Ovary (tissue), 9 donors: ENCODE results near the gene ZNF415. TPM values are rescaled to one million over a fixed set of nuclear protein-coding genes. Genes with fewer than 3 reads are reported as not detected.
A peak's percentile ranks its signal among the peaks of the same experiment; 100 is the strongest.

Experiments used
- DNase-seq, 5 donors: peaks; one replicate each; pipeline ENCODE4 v3.0.0-alpha.2; 2019 to 2020
- H3K27ac ChIP-seq, 2 donors: fragments of 200-600 bp; one replicate each; pipeline versions ENCODE4 v1.5.1 to v1.8.0; 2019 to 2022
- H3K27me3 ChIP-seq: fragments of 200-600 bp; one replicate; pipeline ENCODE4 v1.8.0; 2022
- H3K36me3 ChIP-seq: fragments of 200-600 bp; sonication (generic); one replicate; pipeline ENCODE4 v1.5.1; 2019
- H3K4me1 ChIP-seq: one replicate; pipeline ENCODE4 v1.8.1; 2013; ENCODE audit warnings: mild to moderate bottlenecking, moderate library complexity; ENCODE audit not compliant: insufficient read depth
- H3K4me3 ChIP-seq: fragments of 200-600 bp; sonication (generic); one replicate; pipeline ENCODE4 v1.5.1; 2017
- H3K9me3 ChIP-seq, 2 donors: fragments of 200-600 bp in 1 of 2; sonication (generic) in 1 of 2; one replicate each; pipeline versions ENCODE4 v1.5.1 to v1.8.1; 2013 to 2019; ENCODE audit warnings: mild to moderate bottlenecking in 1 of 2, moderate library complexity in 1 of 2
- EP300 ChIP-seq: sonication (generic); formaldehyde crosslinking; IDR thresholded peaks from one replicate; pipeline ENCODE4 v1.6.1; 2017; ENCODE audit warnings: antibody characterized with exemption
- POLR2A ChIP-seq: fragments of 450-650 bp; IDR thresholded peaks from one replicate; pipeline ENCODE4 v1.6.1; 2017; ENCODE audit warnings: antibody characterized with exemption, mild to moderate bottlenecking, moderate library complexity
- WGBS, 3 donors: extraction: QIAGEN DNeasy Blood & Tissue Kit in 1 of 3; methylation state at CpG; one replicate each; pipeline versions ENCODE4 v1.1.5 to v1.1.7; 2013 to 2017; 5-methylcytosine and 5-hydroxymethylcytosine counted together
- intact Hi-C, 4 donors: fragments of 100-400 bp; cut with DNase I; formaldehyde crosslinking; loops; one replicate each; pipeline versions ENCODE4 v1.11.0 to v1.15.1; 2022 to 2023
- polyA plus RNA-seq, 2 donors: library from polyadenylated mRNA; stranded (reverse); fragments of 200-250 nt in 1 of 2; fragments of 350-450 nt in 1 of 2; fragmentation: Illumina TruSeq in 1 of 2; extraction: RNeasy Lipid Tissue Mini Kit (QIAGEN cat#74804) in 1 of 2; gene quantifications; one replicate each; pipeline ENCODE4 v1.2.3, GENCODE V29; 2013 to 2014
- total RNA-seq, 7 donors: library from RNA; depleted of rRNA in 2 of 7; stranded (reverse); fragments of >200 nt in 2 of 7; fragmentation: NEBNext Ultra II Directional in 3 of 7; extraction: Animal tissue kit (Norgen Biotek cat#: 25700) in 3 of 7; gene quantifications; one replicate each; pipeline versions ENCODE4 v1.1.0 to v1.2.4, GENCODE V29; 2016 to 2023
- TF ChIP-seq, protein P1 (sequence below), 3 donors: fragments of 450-650 bp in 2 of 3; fragments of 200-600 bp in 1 of 3; IDR thresholded peaks; one replicate each; pipeline versions ENCODE4 v1.5.1 to v1.8.0; 2016 to 2022; ENCODE audit warnings: antibody characterized with exemption in 3 of 3, mild to moderate bottlenecking in 1 of 3
- donor health status: DM: no; HTN: no; CAD: no; lungs with moderate emphysema.
- donor health status: DM: no; HTN: no; CAD: no.
- donor health status: Bipolar disorder and iron deficiency.
- donor health status: DM: yes; HTN: yes; CAD: no.
- donor health status: DM: no; HTN: no; CAD: no.
- donor health status: DM: yes; HTN: yes; CAD: no.

Gene ZNF415
- total and polyA plus RNA-seq, 9 donors = 7.0 to 18.6 (median 12.4) TPM

DNA sequence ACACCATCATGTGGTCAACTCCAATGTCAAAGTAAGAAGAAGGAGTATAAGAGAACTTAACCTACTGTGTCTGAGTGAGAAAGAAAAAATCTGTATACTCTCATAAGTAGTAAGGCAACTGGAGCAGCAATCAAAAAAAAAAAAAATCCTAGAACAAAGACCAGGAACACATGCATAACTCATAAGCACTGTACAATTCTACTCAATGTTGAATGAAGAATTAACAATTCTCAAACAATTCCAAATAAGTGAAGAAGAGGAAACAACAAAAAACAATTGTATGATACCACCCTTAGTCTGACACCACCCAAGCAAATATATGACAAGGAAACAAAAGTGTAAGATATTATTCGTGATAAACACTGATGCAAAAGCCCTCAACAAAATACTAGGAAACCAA, 54.0 kb downstream of the ZNF415 start:
- no peaks in the 10 kb centered on the region for H3K36me3 ChIP-seq
- intact Hi-C loops = no loop called here

DNA sequence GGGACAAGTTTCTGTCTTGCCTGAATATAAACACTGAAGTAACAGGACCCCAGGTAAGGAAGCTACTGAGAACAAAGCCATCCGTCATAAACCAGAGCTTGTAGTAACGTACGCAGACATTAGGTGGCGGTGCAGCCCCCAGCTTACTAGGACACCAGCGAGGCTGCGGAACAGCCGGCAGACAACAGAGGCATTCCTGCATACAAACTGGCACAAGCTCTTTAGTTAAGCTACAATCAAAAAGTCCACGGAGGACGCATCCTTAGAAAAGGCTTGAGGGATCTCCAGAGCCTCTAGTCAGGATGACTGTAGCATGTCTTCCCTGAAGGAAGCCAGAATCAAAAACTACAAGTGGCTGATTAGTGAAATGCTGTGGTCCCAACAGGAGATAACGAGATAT, 55.7 kb downstream of the ZNF415 start:
- Histone ChIP-seq H3K27ac (no peak overlapping the region), H3K4me3 (no peak overlapping the region), H3K36me3 (peaks cover 3% of the 10 kb centered on the region), H3K4me1 (no peaks in the 10 kb centered on the region), H3K9me3 (peaks cover 0 to 19% of the 10 kb centered on the region in 2 donors), H3K27me3 (no peaks in the 10 kb centered on the region)
- TF ChIP-seq, protein P1, sequence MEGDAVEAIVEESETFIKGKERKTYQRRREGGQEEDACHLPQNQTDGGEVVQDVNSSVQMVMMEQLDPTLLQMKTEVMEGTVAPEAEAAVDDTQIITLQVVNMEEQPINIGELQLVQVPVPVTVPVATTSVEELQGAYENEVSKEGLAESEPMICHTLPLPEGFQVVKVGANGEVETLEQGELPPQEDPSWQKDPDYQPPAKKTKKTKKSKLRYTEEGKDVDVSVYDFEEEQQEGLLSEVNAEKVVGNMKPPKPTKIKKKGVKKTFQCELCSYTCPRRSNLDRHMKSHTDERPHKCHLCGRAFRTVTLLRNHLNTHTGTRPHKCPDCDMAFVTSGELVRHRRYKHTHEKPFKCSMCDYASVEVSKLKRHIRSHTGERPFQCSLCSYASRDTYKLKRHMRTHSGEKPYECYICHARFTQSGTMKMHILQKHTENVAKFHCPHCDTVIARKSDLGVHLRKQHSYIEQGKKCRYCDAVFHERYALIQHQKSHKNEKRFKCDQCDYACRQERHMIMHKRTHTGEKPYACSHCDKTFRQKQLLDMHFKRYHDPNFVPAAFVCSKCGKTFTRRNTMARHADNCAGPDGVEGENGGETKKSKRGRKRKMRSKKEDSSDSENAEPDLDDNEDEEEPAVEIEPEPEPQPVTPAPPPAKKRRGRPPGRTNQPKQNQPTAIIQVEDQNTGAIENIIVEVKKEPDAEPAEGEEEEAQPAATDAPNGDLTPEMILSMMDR (IDR thresholded peaks at IDR 0.05) = peak in 1 of 3 donors; percentile 30
- TF ChIP-seq EP300 = no peak
- DNase-seq = peak in 4 of 5 donors; percentile 25 to 44 (median 38)
- 32 to 52% (median 41%) methylated on average over 10 of the region's 10 CpGs for WGBS, 3 donors
- intact Hi-C loops = no loop called here

More for the DNA sequence above, 54.0 kb downstream of the ZNF415 start:
- TF ChIP-seq, protein P1 (IDR thresholded peaks at IDR 0.05) = no peak
- TF ChIP-seq EP300 = no peak
- TF ChIP-seq POLR2A = no peak
- no peak for DNase-seq
- 96% methylated on average over 1 of the region's 1 CpG for WGBS, 3 donors
- no peaks in the 10 kb centered on the region for H3K27me3 ChIP-seq
- no peak overlapping the region for H3K27ac ChIP-seq
- H3K4me3 ChIP-seq = no peak overlapping the region
- H3K4me1 ChIP-seq = no peaks in the 10 kb centered on the region
- H3K9me3 ChIP-seq = peaks cover 0 to 14% of the 10 kb centered on the region in 2 donors

DNA sequence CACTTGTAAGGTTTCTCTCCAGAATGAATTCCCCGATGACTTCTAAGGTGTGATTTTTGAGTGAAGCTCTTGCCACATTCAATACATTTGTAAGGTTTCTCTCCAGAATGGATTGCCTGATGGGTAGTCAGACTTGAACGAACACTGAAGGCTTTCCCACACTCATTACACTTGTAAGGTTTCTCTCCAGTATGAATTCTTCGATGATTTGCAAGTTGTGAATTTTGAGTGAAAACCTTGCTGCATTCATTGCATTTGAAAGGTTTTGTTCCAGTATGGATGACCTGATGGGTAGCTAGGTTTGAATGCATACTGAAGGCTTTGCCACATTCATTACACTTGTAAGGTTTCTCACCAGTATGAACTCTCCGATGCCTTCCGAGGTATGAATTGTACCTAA, 63.9 kb downstream of the ZNF415 start:
- H3K4me1 ChIP-seq = no peaks in the 10 kb centered on the region
- no peak overlapping the region for H3K27ac ChIP-seq
- intact Hi-C loops = no loop called here
- 93 to 98% (median 94%) methylated on average over 5 of the region's 5 CpGs for WGBS, 3 donors
- peaks cover 9% of the 10 kb centered on the region for H3K36me3 ChIP-seq
- H3K9me3 ChIP-seq = peaks cover 8 to 51% of the 10 kb centered on the region in 2 donors
- DNase-seq = no peak
- H3K27me3 ChIP-seq = no peaks in the 10 kb centered on the region
- no peak overlapping the region for H3K4me3 ChIP-seq
- TF ChIP-seq, protein P1 (IDR thresholded peaks at IDR 0.05) = no peak
- no peak for TF ChIP-seq EP300
- no peak for TF ChIP-seq POLR2A

GRCh38 chr19:53068199-53068598, 64.5 kb downstream of the ZNF415 start:
- peaks cover 8% of the 10 kb centered on the region for H3K36me3 ChIP-seq
- H3K4me1 ChIP-seq = no peaks in the 10 kb centered on the region
- H3K4me3 ChIP-seq = no peak overlapping the region
- no peak for DNase-seq
- H3K27ac ChIP-seq = no peak overlapping the region
- TF ChIP-seq POLR2A = no peak
- TF ChIP-seq, protein P1 (IDR thresholded peaks at IDR 0.05) = no peak
- no peak for TF ChIP-seq EP300
- 93 to 99% (median 98%) methylated on average over 4 of the region's 4 CpGs for WGBS, 3 donors
- intact Hi-C loops = no loop called here
- no peaks in the 10 kb centered on the region for H3K27me3 ChIP-seq
- H3K9me3 ChIP-seq = peaks cover 8 to 54% of the 10 kb centered on the region in 2 donors
